ENCODE data around the gene NUDT4. TPM values are rescaled to one million over a fixed set of nuclear protein-coding genes. Genes with fewer than 3 reads are reported as not detected.

NUDT4 gene
- polyA plus RNA-seq, 1 donor (not counting 4 experiments of a cell fraction or from before 2014, with no cell fraction given) = 33.2 TPM

- Histone ChIP-seq H3K4me2 (ENCODE audit: control insufficient read depth, extremely low read depth, insufficient read depth, low read depth, low read length) (no peak overlapping the region), H3K27ac (ENCODE audit: control insufficient read depth, insufficient read depth, low read length) (no peak overlapping the region), H3K27me3 (ENCODE audit: control insufficient read depth, extremely low read depth, insufficient read depth, low read length) (no peaks in the 10 kb centered on the region), H3K9me1 (ENCODE audit: control insufficient read depth, extremely low read depth, insufficient read depth, low read length) (no peaks in the 10 kb centered on the region), H3K4me3 (ENCODE audit: control insufficient read depth in 2 of 3, extremely low read depth in 1 of 3, insufficient read depth in 2 of 3, low read depth in 1 of 3, low read length in 3 of 3) (no peak overlapping the region), H3K36me3 (ENCODE audit: control insufficient read depth in 2 of 2, extremely low read depth in 1 of 2, insufficient read depth in 2 of 2, low read length in 2 of 2) (no peaks in the 10 kb centered on the region), H2AFZ (ENCODE audit: control insufficient read depth, low read length) (no peak overlapping the region), H3K9ac (ENCODE audit: control insufficient read depth, extremely low read depth, insufficient read depth, low read length) (no peak overlapping the region), H3K4me1 (ENCODE audit: control insufficient read depth, extremely low read depth, insufficient read depth, low read length) (peaks cover 6% of the 10 kb centered on the region), H3K79me2 (ENCODE audit: control insufficient read depth, insufficient read depth, low read length) (peaks cover 9% of the 10 kb centered on the region), H3K9me3 (ENCODE audit: control insufficient read depth, low read depth, low read length) (no peaks in the 10 kb centered on the region), H4K20me1 (ENCODE audit: control insufficient read depth, extremely low read depth, insufficient read depth, low read length) (no peaks in the 10 kb centered on the region)
- no peak for FAIRE-seq
- DNase-seq (ENCODE audit: low read depth, low spot score) = no peak
- dilution Hi-C loops (cut with MboI; ENCODE audit: extremely low pct_ligation_motif_present, low sequenced_read_pairs) = no loop called here
- TF ChIP-seq CTCF (optimal IDR thresholded peaks at IDR 0.05 in 1 of 3, IDR thresholded peaks at IDR 0.05 in 1 of 3, conservative IDR thresholded peaks at IDR 0.05 in 1 of 3; ENCODE audit: extremely low read depth in 1 of 3, insufficient read depth in 2 of 3, low read length in 3 of 3) = no peak
- TF ChIP-seq EZH2 (IDR thresholded peaks at IDR 0.05; ENCODE audit: low read length) = no peak
Measured at GRCh38 chr12:93373961-93374656, 3.6 kb upstream of the NUDT4 start.

- H3K27ac ChIP-seq (ENCODE audit: control insufficient read depth, insufficient read depth, low read length) = no peak overlapping the region
- DNase-seq (ENCODE audit: low read depth, low spot score) (no peak), FAIRE-seq (no peak)
- H3K36me3 ChIP-seq (ENCODE audit: control insufficient read depth in 2 of 2, extremely low read depth in 1 of 2, insufficient read depth in 2 of 2, low read length in 2 of 2) = no peaks in the 10 kb centered on the region
- H3K9me1 ChIP-seq (ENCODE audit: control insufficient read depth, extremely low read depth, insufficient read depth, low read length) = no peaks in the 10 kb centered on the region
- dilution Hi-C loops (cut with MboI; ENCODE audit: extremely low pct_ligation_motif_present, low sequenced_read_pairs) = no loop called here
- H3K4me3 ChIP-seq (ENCODE audit: control insufficient read depth in 2 of 3, extremely low read depth in 1 of 3, insufficient read depth in 2 of 3, low read depth in 1 of 3, low read length in 3 of 3) = no peak overlapping the region
- H3K4me2 ChIP-seq (ENCODE audit: control insufficient read depth, extremely low read depth, insufficient read depth, low read depth, low read length) = no peak overlapping the region
- no peaks in the 10 kb centered on the region for H3K9me3 ChIP-seq (ENCODE audit: control insufficient read depth, low read depth, low read length)
- H3K4me1 ChIP-seq (ENCODE audit: control insufficient read depth, extremely low read depth, insufficient read depth, low read length) = peaks cover 10% of the 10 kb centered on the region
- H3K27me3 ChIP-seq (ENCODE audit: control insufficient read depth, extremely low read depth, insufficient read depth, low read length) = no peaks in the 10 kb centered on the region
- H4K20me1 ChIP-seq (ENCODE audit: control insufficient read depth, extremely low read depth, insufficient read depth, low read length) = no peaks in the 10 kb centered on the region
- H3K9ac ChIP-seq (ENCODE audit: control insufficient read depth, extremely low read depth, insufficient read depth, low read length) = no peak overlapping the region
- H2AFZ ChIP-seq (ENCODE audit: control insufficient read depth, low read length) = no peak overlapping the region
- peaks cover 27% of the 10 kb centered on the region for H3K79me2 ChIP-seq (ENCODE audit: control insufficient read depth, insufficient read depth, low read length)
- TF ChIP-seq CTCF (optimal IDR thresholded peaks at IDR 0.05 in 1 of 3, IDR thresholded peaks at IDR 0.05 in 1 of 3, conservative IDR thresholded peaks at IDR 0.05 in 1 of 3; ENCODE audit: extremely low read depth in 1 of 3, insufficient read depth in 2 of 3, low read length in 3 of 3) (no peak), EZH2 (IDR thresholded peaks at IDR 0.05; ENCODE audit: low read length) (no peak)
Measured at GRCh38 chr12:93375906-93376305, 1.8 kb upstream of the NUDT4 start.

Data from keratinocyte (primary cell).